Measurements from ENCODE around the gene COQ10A.
"Not testable (repeated sequence)": the region's sequence is repeated elsewhere in the genome, so short reads cannot be mapped to it uniquely, and the experiment has no call there.

The COQ10A gene

DNA sequence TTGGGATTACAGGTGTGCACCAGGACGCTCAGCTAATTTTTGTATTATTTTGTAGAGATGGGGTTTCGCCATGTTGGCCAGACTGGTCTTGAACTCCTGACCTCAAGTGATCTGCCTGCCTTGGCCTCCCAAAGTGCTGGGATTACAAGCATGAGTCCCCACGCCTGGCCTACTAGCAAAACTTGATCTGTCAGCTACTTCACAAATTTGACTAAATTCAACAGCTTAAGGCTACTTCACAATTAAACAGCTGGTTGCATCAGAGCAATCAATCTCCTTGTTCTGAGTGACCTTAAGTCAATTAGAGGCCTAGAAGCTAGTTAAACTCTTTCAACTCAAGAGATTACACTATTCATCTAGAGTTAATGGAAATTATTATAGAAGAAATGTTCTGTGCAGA lies 12.2 kb downstream of the COQ10A start:
- DNase-seq (ENCODE audit: low read depth, low spot score) = no peak
- no peak overlapping the region for H3K4me3 ChIP-seq
- no peak overlapping the region for H3K9ac ChIP-seq (ENCODE audit: insufficient read length)
- H3K36me3 ChIP-seq (ENCODE audit: insufficient read depth, low read length) = peaks cover 87% of the 10 kb centered on the region
- TF ChIP-seq EZH2 (IDR thresholded peaks at IDR 0.05) (no peak), FOXP2 (optimal IDR thresholded peaks at IDR 0.05; ENCODE audit: control extremely low read depth, extremely low read length, insufficient read depth) (no peak), POLR2AphosphoS5 (IDR thresholded peaks at IDR 0.05; ENCODE audit: borderline replicate concordance, low read depth, low read length) (no peak)
- no peaks in the 10 kb centered on the region for H3K9me3 ChIP-seq (ENCODE audit: low read depth, low read length)
- H3K27ac ChIP-seq = no peak overlapping the region

- TF ChIP-seq FOXP2 (optimal IDR thresholded peaks at IDR 0.05; ENCODE audit: control extremely low read depth, extremely low read length, insufficient read depth) = no peak
- Histone ChIP-seq H3K4me3 (no peak overlapping the region), H3K27ac (0 out of 2 replicates have a peak overlapping the region, but pooled peaks have one; percentile 4), H3K36me3 (ENCODE audit: insufficient read depth, low read length) (peaks cover 80% of the 10 kb centered on the region), H3K9me3 (ENCODE audit: low read depth, low read length) (no peaks in the 10 kb centered on the region), H3K9ac (ENCODE audit: insufficient read length) (no peak overlapping the region)
- DNase-seq (ENCODE audit: low read depth, low spot score) = no peak
These were observed 14.1 kb downstream of the COQ10A start for GRCh38 chr12:56280849-56281248.

DNA sequence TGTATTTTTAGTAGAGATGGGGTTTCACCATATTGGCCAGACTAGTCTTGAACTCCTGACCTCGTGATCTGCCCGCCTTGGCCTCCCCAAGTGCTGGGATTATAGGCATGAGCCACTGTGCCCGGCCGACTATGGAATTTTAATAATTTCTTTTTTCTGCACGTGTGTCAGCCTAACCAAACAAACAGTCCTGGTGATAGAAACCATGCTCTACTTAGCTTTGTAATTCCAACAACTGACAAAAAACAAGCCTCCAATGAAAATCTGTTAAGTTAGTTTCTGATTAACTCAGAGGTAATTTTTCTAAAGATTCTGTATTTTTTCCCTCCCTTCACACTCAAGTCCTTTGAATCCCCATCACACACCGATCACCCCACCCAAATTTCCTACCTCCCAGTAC lies 15.3 kb downstream of the COQ10A start:
- no peak for DNase-seq (ENCODE audit: low read depth, low spot score)
- no peaks in the 10 kb centered on the region for H3K9me3 ChIP-seq (ENCODE audit: low read depth, low read length)
- H3K27ac ChIP-seq = no peak overlapping the region
- H3K36me3 ChIP-seq (ENCODE audit: insufficient read depth, low read length) = peaks cover 79% of the 10 kb centered on the region
- TF ChIP-seq EZH2 (IDR thresholded peaks at IDR 0.05) = no peak
- no peak for TF ChIP-seq FOXP2 (optimal IDR thresholded peaks at IDR 0.05; ENCODE audit: control extremely low read depth, extremely low read length, insufficient read depth)
- TF ChIP-seq POLR2AphosphoS5 (IDR thresholded peaks at IDR 0.05; ENCODE audit: borderline replicate concordance, low read depth, low read length) = no peak
- H3K4me3 ChIP-seq = no peak overlapping the region
- no peak overlapping the region for H3K9ac ChIP-seq (ENCODE audit: insufficient read length)

DNA sequence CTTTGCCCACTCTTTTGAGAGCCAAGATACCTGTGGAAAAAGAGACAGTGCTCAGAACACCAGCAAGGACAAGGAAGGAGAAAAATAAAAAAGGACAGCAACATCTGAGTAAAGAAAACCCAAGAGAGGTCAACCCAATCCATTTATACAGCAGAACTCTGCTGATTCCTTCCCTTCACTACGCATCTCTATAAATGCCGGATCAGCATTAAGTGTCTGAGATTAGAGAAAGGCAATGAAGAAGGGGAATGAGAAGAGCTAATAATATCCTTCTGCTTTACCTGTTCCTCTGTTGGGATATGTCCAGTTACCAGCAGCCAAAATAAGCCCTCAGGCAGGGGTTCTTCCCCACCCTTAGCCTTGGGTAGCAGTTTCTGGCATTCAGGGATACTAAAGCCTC lies 15.8 kb downstream of the COQ10A start:
- Histone ChIP-seq H3K9me3 (ENCODE audit: low read depth, low read length) (no peaks in the 10 kb centered on the region), H3K27ac (no peak overlapping the region), H3K9ac (ENCODE audit: insufficient read length) (no peak overlapping the region), H3K4me3 (no peak overlapping the region), H3K36me3 (ENCODE audit: insufficient read depth, low read length) (peaks cover 76% of the 10 kb centered on the region)
- TF ChIP-seq POLR2AphosphoS5 (IDR thresholded peaks at IDR 0.05; ENCODE audit: borderline replicate concordance, low read depth, low read length) (no peak), EZH2 (IDR thresholded peaks at IDR 0.05) (no peak), FOXP2 (optimal IDR thresholded peaks at IDR 0.05; ENCODE audit: control extremely low read depth, extremely low read length, insufficient read depth) (no peak)
- no peak for DNase-seq (ENCODE audit: low read depth, low spot score)

- H3K9me3 ChIP-seq (ENCODE audit: low read depth, low read length); H3K4me3 ChIP-seq; H3K9ac ChIP-seq (ENCODE audit: insufficient read length); DNase-seq (ENCODE audit: low read depth, low spot score); H3K27ac ChIP-seq: not testable (repeated sequence)
- H3K36me3 ChIP-seq (ENCODE audit: insufficient read depth, low read length) = peaks cover 63% of the 10 kb centered on the region
These were observed 17.5 kb downstream of the COQ10A start for GRCh38 chr12:56284263-56284662.

DNA sequence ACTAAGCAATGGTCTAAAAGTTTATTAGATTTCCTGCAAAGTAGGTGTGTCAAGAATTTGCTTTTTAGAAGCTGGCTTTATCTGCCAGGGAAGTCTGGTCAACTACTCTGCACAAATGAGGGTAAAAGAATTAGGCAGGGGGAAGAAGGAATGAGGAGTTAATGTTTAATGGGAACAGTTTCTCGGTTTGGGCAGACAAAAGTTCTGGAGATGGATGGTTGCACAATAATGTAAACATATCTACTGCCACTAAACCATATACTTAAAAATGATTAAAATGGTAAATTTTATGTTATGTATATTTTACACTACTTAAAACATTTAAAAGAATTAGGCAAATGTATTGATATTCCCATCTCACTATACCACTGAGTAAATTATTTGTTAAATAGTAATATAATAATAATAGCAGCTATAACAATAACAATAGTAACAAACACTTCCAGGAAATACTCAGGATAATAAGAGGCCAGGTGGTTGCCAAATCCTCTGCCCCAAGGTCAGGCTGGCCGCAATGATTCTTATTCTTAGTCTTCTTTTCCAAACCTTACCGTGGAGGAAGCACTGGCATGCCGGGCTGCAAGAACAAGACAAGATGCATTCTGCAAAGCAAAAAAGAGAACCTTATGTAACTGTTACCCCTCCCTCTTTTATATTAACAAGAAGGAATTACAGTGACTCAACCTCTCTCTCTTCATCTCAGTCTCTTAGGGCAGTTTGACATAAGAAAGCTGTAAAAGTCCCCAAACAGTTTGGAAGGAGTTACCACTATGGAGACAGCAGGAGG lies 19.5 kb downstream of the COQ10A start:
- Histone ChIP-seq H3K9ac (ENCODE audit: insufficient read length) (no peak overlapping the region), H3K4me3 (no peak overlapping the region), H3K27ac (no peak overlapping the region), H3K9me3 (ENCODE audit: low read depth, low read length) (no peaks in the 10 kb centered on the region), H3K36me3 (ENCODE audit: insufficient read depth, low read length) (peaks cover 66% of the 10 kb centered on the region)
- DNase-seq (ENCODE audit: low read depth, low spot score) = no peak
- TF ChIP-seq EZH2 (IDR thresholded peaks at IDR 0.05) (no peak), POLR2AphosphoS5 (IDR thresholded peaks at IDR 0.05; ENCODE audit: borderline replicate concordance, low read depth, low read length) (no peak)

DNA sequence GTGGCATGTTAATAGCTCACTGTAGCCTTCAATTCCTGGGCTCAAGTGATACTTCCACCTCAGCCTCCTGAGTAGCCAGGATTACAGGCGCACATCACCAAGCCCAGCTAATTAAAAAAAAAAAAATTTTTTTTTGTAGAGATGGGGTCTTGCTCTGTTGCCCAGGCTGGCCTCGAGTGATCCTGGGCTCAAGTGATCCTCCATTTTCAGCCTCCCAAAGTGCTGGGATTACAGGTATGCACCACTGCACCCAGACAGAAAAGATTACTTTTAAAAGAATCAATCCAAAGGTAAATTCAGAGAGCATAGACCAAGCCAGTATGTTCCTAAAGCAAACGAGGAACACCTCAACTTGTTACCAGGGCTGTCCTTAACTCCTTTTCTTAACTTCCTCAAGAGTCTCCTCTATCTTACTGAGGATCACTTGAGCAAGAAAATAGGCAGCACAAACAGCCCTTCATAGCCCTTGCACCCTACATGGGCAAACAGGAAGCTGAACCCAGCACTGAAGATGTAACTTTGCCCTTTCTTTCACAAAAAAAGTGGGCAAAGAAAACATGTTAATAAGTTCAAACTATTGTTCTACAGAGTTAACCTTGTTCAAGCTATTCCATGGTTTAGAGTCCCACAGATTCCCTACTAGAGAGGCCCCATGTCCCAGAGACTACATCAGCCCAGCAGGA lies 22.1 kb downstream of the COQ10A start:
- H3K36me3 ChIP-seq (ENCODE audit: insufficient read depth, low read length) = peaks cover 50% of the 10 kb centered on the region

DNA sequence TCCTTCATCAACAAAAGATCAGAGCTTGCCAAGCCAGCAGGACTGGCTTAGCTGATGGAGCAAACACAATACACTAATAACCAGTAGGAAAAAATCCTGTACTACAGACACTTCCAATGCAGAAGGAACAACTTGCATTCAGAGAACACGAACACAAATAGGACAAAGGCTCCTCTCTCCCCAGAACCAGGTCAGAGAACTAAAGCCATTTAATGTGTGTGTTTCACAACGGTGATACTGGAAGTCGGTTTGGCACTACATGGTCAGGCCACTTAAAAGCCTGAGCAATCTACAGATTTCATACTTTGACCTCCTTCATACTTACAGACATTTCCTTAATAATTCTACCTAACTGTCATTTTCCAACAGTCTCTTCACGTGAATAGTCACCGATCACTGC lies 27.1 kb downstream of the COQ10A start:
- Histone ChIP-seq H3K36me3 (ENCODE audit: insufficient read depth, low read length) (peaks cover 62% of the 10 kb centered on the region), H3K4me3 (no peak overlapping the region), H3K9me3 (ENCODE audit: low read depth, low read length) (no peaks in the 10 kb centered on the region), H3K9ac (ENCODE audit: insufficient read length) (no peak overlapping the region), H3K27ac (no peak overlapping the region)
- no peak for DNase-seq (ENCODE audit: low read depth, low spot score)
- TF ChIP-seq EZH2 (IDR thresholded peaks at IDR 0.05) (no peak), POLR2AphosphoS5 (IDR thresholded peaks at IDR 0.05; ENCODE audit: borderline replicate concordance, low read depth, low read length) (no peak), FOXP2 (optimal IDR thresholded peaks at IDR 0.05; ENCODE audit: control extremely low read depth, extremely low read length, insufficient read depth) (no peak)

More for the DNA sequence above, 22.1 kb downstream of the COQ10A start:
- H3K9ac ChIP-seq (ENCODE audit: insufficient read length) = no peak overlapping the region
- peak overlapping the region; percentile 50 for H3K27ac ChIP-seq
- no peaks in the 10 kb centered on the region for H3K9me3 ChIP-seq (ENCODE audit: low read depth, low read length)
- no peak overlapping the region for H3K4me3 ChIP-seq
- no peak for DNase-seq (ENCODE audit: low read depth, low spot score)
- no peak for TF ChIP-seq FOXP2 (optimal IDR thresholded peaks at IDR 0.05; ENCODE audit: control extremely low read depth, extremely low read length, insufficient read depth)
- no peak for TF ChIP-seq EZH2 (IDR thresholded peaks at IDR 0.05)
- TF ChIP-seq POLR2AphosphoS5 (IDR thresholded peaks at IDR 0.05; ENCODE audit: borderline replicate concordance, low read depth, low read length) = no peak

DNA sequence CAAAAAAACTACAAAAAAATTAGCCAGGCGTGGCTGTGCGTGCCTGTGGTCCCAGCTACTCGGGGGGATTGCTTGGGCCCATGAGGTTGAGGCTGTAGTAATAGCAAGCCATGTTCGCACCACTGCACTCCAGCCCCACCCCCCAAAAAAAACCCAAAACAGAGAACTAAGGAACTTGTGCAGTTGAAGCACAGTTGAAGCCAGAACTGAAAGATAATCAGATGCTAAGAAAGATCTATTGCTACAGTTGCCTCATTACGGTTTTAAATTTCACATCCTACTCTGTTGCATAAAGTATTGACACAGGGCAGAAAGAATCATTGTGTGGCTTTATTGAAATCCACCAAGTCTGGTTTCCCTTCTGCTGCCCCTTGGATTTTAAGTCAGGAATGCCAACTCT lies 29.6 kb downstream of the COQ10A start:
- TF ChIP-seq POLR2AphosphoS5 (IDR thresholded peaks at IDR 0.05; ENCODE audit: borderline replicate concordance, low read depth, low read length) = no peak
- Histone ChIP-seq H3K27ac (no peak overlapping the region), H3K4me3 (no peak overlapping the region), H3K9me3 (ENCODE audit: low read depth, low read length) (no peaks in the 10 kb centered on the region), H3K9ac (ENCODE audit: insufficient read length) (no peak overlapping the region), H3K36me3 (ENCODE audit: insufficient read depth, low read length) (peaks cover 43% of the 10 kb centered on the region)
- DNase-seq (ENCODE audit: low read depth, low spot score) = no peak

Data from SK-N-MC (cell line).